SU-DHL-6 (cell line): ENCODE data around the gene SLC41A3.
A peak's percentile ranks its signal among the peaks of the same experiment; 100 is the strongest.

Experiments
- H2AFZ ChIP-seq: fragments of 200-600 bp; sonication (generic); 2 replicates; pipeline ENCODE4 v1.6.1; 2014; ENCODE audit warnings: low read depth, mild to moderate bottlenecking, moderate library complexity, mixed read lengths, antibody characterized with exemption, low read length; ENCODE audit not compliant: severe bottlenecking
- H3F3A ChIP-seq: fragments of 200-600 bp; shearing (Covaris generic); 2 replicates; pipeline ENCODE4 v1.6.0; 2016; ENCODE audit warnings: antibody characterized with exemption, mild to moderate bottlenecking; ENCODE audit not compliant: insufficient read depth
- H3K27ac ChIP-seq: fragments of 200-600 bp; sonication (generic); 2 replicates; pipeline ENCODE4 v1.5.1; 2016; ENCODE audit warnings: low read depth, mild to moderate bottlenecking, low read length, moderate library complexity, mixed read lengths
- H3K27me3 ChIP-seq: fragments of 200-600 bp; sonication (generic), shearing (Covaris generic); 2 replicates; pipeline ENCODE4 v1.6.0; 2014; ENCODE audit warnings: mild to moderate bottlenecking, low read length
- H3K36me3 ChIP-seq: fragments of 200-600 bp; sonication (generic); 2 replicates; pipeline ENCODE4 v1.6.1; 2014; ENCODE audit warnings: mild to moderate bottlenecking, low read length, mixed read lengths
- H3K4me2 ChIP-seq: fragments of 300-600, 200-600 bp; shearing (Covaris generic), sonication (generic); 2 replicates; pipeline ENCODE4 v1.6.0; 2014; ENCODE audit warnings: low read length, low read depth, mild to moderate bottlenecking; ENCODE audit not compliant: poor library complexity, severe bottlenecking
- H3K4me3 ChIP-seq: fragments of 200-600 bp; sonication (generic); 2 replicates; pipeline ENCODE4 v1.5.1; 2014; ENCODE audit warnings: antibody characterized with exemption, low read length, mild to moderate bottlenecking, mixed read lengths; ENCODE audit not compliant: insufficient read depth, poor library complexity, severe bottlenecking
- H3K79me2 ChIP-seq: fragments of 200-600 bp; sonication (generic); 2 replicates; pipeline ENCODE4 v1.6.1; 2014; ENCODE audit warnings: mild to moderate bottlenecking, low read length, moderate library complexity; ENCODE audit not compliant: insufficient read depth
- H3K9ac ChIP-seq: fragments of 200-600 bp; sonication (generic); 2 replicates; pipeline ENCODE4 v1.7.0; 2014; ENCODE audit warnings: mild to moderate bottlenecking, low read length
- H3K9me2 ChIP-seq: fragments of 200-600 bp; sonication (generic); replicated peaks from 2 replicates; pipeline ENCODE4 v1.6.1; 2014; ENCODE audit warnings: low read length; ENCODE audit not compliant: insufficient read depth
- H3K9me3 ChIP-seq: fragments of 200-600 bp; sonication (generic); 2 replicates; pipeline ENCODE4 v1.6.1; 2014; ENCODE audit warnings: low read length, mixed read lengths; ENCODE audit not compliant: insufficient read depth
- H4K20me1 ChIP-seq: fragments of 200-600 bp; sonication (generic); 2 replicates; pipeline ENCODE4 v1.6.1; 2014; ENCODE audit warnings: low read depth, mild to moderate bottlenecking, antibody characterized with exemption, low read length, moderate library complexity, mixed read lengths
- EZH2phosphoT487 ChIP-seq: fragments of 200-600 bp; sonication (generic), shearing (Covaris generic); conservative IDR thresholded peaks from 2 replicates; pipeline ENCODE4 v1.6.1; 2018; ENCODE audit warnings: mild to moderate bottlenecking, antibody characterized with exemption, low read length, moderate library complexity, mixed read lengths
- TF ChIP-seq, protein P1 (sequence below): fragments of 200-600 bp; sonication (generic); IDR thresholded peaks from one replicate; pipeline ENCODE4 v1.5.1; 2017; ENCODE audit warnings: antibody characterized with exemption, mild to moderate bottlenecking, low read length, moderate library complexity; ENCODE audit not compliant: insufficient read depth, poor library complexity, severe bottlenecking

Gene SLC41A3

DNA sequence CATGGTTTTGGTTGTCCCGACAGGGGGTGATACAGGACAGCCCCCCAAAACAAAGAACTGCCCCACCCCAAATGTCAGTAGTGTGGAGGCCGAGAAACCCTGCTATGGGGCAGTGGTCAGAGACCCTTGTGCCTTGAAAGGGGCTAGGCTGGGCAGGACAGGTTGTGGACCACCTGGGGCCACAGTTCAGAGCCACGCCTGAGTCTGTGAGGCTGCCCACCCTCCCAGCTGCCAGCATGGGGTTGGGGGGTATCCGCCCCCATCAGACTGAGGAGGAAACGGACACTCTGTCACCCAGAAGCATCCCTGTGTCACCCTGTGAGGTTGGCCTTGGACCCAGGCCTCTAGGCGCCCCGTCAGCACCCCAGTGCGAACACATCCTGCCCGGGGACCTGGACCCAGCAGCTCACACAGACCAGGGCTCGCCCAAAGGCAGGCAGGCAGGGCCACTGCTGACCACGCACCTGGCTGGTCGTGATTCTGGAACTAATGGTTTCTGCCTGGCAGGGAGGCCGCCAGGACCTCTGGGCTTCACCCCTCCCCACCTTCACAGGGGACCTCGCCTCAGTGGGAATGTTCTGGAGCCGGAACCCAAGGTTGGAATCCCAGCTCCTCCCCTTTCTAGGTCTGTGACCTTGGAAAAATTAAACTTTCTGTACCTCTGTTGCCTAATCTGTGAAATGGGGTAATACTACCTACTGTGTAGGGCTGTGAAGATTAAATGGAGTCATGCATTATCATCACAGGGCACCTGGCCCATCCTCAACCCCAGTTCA, 1.4 kb downstream of the SLC41A3 start:
- peaks cover 5% of the 10 kb centered on the region; the same call in 1 of the 2 replicates for H3F3A ChIP-seq
- no peaks in the 10 kb centered on the region for H3K27me3 ChIP-seq
- no peak overlapping the region for H2AFZ ChIP-seq
- H4K20me1 ChIP-seq = no peaks in the 10 kb centered on the region
- H3K79me2 ChIP-seq = no peaks in the 10 kb centered on the region
- H3K9ac ChIP-seq = peak overlapping the region; percentile 72
- no peak overlapping the region for H3K27ac ChIP-seq
- peaks cover 5% of the 10 kb centered on the region; the same call in 1 of the 2 replicates for H3K9me3 ChIP-seq
- no peaks in the 10 kb centered on the region for H3K9me2 ChIP-seq
- no peak overlapping the region for H3K4me3 ChIP-seq
- no peak for TF ChIP-seq EZH2phosphoT487
- TF ChIP-seq, protein P1, sequence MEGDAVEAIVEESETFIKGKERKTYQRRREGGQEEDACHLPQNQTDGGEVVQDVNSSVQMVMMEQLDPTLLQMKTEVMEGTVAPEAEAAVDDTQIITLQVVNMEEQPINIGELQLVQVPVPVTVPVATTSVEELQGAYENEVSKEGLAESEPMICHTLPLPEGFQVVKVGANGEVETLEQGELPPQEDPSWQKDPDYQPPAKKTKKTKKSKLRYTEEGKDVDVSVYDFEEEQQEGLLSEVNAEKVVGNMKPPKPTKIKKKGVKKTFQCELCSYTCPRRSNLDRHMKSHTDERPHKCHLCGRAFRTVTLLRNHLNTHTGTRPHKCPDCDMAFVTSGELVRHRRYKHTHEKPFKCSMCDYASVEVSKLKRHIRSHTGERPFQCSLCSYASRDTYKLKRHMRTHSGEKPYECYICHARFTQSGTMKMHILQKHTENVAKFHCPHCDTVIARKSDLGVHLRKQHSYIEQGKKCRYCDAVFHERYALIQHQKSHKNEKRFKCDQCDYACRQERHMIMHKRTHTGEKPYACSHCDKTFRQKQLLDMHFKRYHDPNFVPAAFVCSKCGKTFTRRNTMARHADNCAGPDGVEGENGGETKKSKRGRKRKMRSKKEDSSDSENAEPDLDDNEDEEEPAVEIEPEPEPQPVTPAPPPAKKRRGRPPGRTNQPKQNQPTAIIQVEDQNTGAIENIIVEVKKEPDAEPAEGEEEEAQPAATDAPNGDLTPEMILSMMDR = no peak
- peaks cover 11% of the 10 kb centered on the region; the same call in 1 of the 2 replicates for H3K36me3 ChIP-seq
- peak overlapping the region; percentile 84 for H3K4me2 ChIP-seq

- Histone ChIP-seq H2AFZ (no peak overlapping the region), H3K4me3 (no peak overlapping the region), H3K9ac (no peak overlapping the region), H3K9me2 (no peaks in the 10 kb centered on the region), H4K20me1 (no peaks in the 10 kb centered on the region), H3F3A (peaks cover 5% of the 10 kb centered on the region; the same call in 1 of the 2 replicates), H3K27ac (no peak overlapping the region), H3K9me3 (no peaks in the 10 kb centered on the region), H3K36me3 (peaks cover 3% of the 10 kb centered on the region; the same call in 1 of the 2 replicates), H3K4me2 (no peak overlapping the region), H3K27me3 (no peaks in the 10 kb centered on the region), H3K79me2 (no peaks in the 10 kb centered on the region)
- TF ChIP-seq, protein P1 = peak; percentile 16
- TF ChIP-seq EZH2phosphoT487 = no peak
Observed at GRCh38 chr3:126081618-126082361, 2.1 kb downstream of the SLC41A3 start.

DNA sequence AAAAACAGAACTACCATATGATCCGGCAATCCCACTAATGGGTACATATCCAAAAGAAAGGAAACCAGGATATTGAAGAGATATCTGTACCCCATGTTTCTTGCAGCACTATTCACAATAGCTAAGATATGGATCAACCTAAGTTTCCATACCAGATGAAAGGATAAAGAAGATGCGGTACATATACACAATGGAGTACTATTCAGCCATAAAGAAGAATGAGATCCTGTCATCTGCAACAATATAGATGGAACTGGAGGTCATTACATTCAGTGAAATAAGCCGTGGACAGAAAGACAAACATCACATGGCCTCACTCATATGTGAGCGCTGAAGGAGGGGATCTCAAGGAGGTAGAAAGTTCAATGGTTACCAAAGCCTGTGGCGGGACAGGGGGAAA, 3.0 kb downstream of the SLC41A3 start:
- no peak overlapping the region for H3K4me3 ChIP-seq
- TF ChIP-seq, protein P1 = no peak
- no peak for TF ChIP-seq EZH2phosphoT487
- H3F3A ChIP-seq = peaks cover 9% of the 10 kb centered on the region; the same call in 1 of the 2 replicates
- H2AFZ ChIP-seq = no peak overlapping the region
- no peaks in the 10 kb centered on the region for H3K9me2 ChIP-seq
- H3K9me3 ChIP-seq = no peaks in the 10 kb centered on the region
- no peak overlapping the region for H3K9ac ChIP-seq
- H3K79me2 ChIP-seq = no peaks in the 10 kb centered on the region
- H3K4me2 ChIP-seq = no peak overlapping the region
- no peaks in the 10 kb centered on the region for H3K27me3 ChIP-seq
- H3K27ac ChIP-seq = no peak overlapping the region
- no peaks in the 10 kb centered on the region for H3K36me3 ChIP-seq
- no peaks in the 10 kb centered on the region for H4K20me1 ChIP-seq
